ENCODE results near the gene PPP2R1A.

The PPP2R1A gene

GRCh38 chr19:52189735-52190486 is at the start of gene PPP2R1A:
TSS of gene PPP2R1A (plus strand) at chr19:52190052. CDS start at chr19:52190097, 45 bp downstream.
- DNase-seq = peak; percentile 100

DNA sequence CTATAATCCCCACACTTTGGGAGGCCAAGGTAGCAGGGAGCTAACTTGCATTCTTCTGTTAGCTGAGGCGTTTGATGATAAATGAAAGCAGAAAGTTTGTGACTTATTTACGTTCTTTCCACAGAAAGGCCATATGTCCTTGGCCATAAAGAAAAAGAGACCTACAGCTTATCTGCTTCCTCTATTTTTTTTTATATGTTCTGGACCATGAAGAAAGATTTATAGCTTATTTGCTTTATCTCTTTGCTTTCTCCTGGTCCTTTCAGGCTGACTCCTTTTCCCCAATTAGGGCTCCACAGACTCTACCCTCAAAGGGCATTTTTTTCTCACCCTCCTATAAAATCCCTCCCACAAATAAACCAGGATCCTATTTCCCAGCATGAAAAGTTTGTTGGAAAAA is 48.6 kb upstream of the PPP2R1A start:
- DNase-seq = no peak

- no peak for DNase-seq
These were observed 47.8 kb upstream of the PPP2R1A start for GRCh38 chr19:52142001-52142595.

- DNase-seq = no peak
These were observed 41.6 kb upstream of the PPP2R1A start for GRCh38 chr19:52148256-52148655.

DNA sequence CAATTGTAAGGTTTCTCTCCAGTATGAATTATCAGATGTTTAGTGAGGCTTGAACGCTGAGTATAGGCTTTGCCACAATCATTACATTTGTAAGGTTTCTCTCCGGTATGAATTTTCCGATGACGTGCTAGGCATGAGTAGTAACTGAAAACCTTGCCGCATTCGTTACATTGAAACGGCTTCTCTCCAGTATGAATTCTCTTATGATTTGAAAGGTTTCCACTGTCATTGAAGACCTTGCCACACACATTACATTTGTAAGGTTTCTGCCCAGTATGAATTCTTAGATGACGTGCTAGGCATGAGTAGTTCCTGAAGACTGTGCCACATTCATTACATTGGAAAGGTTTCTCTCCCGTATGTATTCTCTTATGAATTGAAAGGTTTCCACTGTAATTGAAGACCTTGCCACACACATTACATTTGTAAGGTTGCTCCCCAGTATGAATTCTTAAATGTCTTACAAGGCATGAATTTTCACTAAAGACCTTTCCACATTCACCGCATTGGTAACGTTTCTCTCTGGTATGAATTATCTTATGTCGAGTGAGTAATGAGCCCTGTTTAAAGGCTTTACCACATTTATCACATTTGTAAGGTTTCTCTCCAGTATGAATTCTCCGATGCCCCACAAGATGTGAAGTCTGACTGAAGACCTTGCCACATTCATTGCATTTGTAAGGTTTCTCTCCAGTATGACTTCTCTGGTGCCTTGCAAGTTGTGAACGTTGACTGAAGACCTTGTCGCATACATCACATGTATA is 34.1 kb upstream of the PPP2R1A start:
- no peak for DNase-seq

GRCh38 chr19:52170304-52170703 is 19.5 kb upstream of the PPP2R1A start:
- no peak for DNase-seq

DNA sequence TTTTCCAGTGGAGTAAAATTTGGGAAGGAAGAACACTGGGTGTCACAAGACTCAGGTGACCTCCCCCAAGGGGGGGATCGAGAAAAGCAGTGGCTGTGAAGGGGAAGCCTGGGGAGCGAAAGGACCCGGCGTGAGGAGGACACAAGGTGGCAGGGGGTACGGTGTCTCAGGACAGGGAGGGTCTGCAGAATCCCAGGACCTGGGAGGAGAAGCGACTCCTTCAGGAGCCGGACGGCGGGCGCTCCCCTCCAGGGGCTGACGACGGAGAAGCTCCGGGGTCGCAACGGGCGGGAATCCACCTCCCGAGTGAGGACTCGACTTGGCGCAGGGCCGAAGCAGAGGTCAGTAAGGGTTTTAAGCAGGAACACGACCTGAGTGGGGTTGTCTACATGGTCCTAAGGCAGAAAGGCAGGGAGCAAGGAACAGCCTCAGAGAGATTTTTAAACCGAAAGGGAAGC is 19.0 kb upstream of the PPP2R1A start:
- DNase-seq = no peak

DNA sequence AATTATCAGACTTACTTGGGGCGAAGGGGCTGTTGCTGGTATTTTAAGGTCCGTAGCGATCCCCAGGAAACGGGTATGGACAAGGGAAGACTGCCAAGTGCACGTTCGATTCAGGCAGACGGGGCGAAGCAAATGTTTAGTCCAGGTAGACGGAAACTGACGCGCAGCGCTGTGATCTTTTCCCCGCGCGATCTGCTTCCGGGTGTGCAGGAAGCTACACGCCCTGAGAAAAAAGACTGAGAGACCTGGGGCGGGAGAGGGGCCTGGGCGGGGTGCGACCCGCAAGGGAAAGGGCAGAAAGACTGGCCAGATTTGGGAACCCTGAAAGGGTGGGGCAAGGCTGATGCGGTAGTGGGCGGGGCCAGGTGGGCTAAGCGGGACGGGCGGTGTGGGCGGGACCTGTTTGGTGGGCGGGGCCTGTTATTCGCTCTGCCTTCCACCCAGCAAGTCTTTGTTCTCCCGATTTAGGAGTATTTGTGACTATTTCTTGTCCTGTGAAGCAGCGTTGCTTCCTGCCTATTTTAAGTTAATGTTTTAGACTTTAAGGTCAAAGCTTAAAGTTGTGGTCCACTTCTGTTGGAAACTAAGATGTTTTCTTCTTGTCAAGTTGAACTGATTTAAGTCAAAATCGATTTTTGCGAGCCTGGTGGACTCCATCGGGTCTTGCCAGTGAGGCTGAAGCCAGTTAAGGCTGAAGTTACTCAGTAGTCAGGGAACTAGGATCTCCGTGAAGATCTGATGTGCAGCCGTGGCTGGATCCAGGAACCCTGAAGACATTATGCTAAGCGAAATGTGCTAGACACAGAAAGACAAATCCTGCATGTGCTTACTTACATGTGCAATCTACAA is 18.3 kb upstream of the PPP2R1A start, which contains the start of gene ZNF836:
Gene ZNF836 (minus strand): TSS at position 301 of the 849 bp plus-strand sequence. CDS start 3,549 bp downstream, outside the sequence.
- peak; percentile 32 to 53 for DNase-seq

DNA sequence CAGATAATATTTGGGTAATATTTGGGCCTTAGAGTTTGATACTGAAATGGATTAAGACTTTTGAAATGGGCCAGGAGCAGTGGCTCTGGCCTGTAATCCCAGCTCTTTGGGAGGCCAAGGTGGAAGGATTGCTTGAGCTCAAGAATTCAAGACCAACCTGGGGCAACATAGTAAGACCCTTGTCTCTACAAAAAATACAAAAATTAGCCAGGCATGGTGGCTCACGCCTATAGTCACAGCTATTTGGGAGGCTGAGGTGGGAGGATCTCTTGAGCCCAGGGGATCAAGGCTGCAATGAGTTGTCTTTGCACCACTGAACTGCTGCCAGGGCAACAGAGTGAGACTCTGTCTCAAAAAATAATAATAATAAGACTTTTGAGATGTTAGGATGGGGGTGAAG is 17.5 kb upstream of the PPP2R1A start:
- no peak for DNase-seq

- DNase-seq = no peak
These were observed 13.3 kb upstream of the PPP2R1A start for GRCh38 chr19:52176574-52176973.

DNA sequence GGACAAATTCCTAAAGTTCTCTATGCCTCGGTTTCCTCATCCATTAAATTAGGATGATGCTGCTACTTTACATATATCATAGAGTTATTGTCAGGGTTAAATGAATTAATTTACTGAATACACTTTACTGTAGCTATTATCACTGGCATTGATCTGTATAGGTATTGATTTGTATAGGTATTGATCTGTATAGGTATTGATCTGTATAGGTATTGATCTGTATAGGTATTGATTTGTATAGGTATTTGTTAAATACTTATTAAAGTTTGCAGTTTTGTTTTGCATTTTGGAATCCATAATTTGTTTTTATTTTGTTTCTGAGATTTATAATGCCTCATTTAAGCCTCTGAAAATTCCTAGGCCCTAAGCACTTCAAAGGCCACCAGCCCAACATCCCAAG is 2.4 kb upstream of the PPP2R1A start:
- DNase-seq = no peak

DNA sequence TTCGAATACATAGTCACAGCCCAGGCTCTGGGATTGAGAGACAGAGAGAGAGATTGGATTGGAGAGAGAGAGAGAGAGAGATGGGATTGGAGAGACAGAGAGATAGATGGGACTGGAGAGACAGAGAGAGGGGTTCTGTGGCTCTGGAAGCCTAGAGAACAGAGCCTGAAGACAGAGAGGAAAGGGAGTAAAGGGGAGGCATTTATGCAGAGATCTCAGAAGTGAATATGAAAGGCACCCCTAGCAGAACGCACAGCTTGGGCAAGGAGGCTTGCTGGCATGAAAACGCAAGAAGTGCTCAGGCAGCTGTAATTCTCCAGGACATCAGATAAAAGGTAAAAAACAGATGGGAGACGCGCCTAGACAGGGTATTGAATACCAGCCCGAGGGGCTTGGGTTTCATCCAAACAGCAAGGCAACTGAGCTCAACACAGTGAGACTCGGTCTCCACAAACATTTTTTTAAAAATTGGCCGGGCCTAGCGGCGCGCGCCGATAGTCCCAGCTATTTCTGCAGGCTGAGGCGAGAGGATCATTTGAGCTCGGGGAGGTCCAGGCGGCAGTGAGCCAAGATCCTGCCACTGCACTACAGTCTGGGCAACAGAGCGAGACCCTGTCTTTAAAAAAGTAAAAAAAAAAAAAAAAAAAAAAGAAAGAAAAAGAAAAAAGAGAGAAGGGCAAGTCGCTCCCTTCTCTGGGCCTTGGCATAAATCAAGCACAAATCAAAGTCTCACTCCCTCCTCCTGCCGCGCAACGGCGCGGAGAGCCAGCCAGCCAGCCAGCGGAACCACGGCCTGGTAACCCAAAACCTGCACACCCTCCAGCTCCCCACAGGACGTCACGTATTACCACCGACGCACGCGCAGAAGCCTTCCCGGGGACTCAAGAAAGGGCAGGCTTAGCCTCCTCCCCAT is 774 bp upstream of the PPP2R1A start:
- peak in 1 of 2 experiments; percentile 43 for DNase-seq

DNA sequence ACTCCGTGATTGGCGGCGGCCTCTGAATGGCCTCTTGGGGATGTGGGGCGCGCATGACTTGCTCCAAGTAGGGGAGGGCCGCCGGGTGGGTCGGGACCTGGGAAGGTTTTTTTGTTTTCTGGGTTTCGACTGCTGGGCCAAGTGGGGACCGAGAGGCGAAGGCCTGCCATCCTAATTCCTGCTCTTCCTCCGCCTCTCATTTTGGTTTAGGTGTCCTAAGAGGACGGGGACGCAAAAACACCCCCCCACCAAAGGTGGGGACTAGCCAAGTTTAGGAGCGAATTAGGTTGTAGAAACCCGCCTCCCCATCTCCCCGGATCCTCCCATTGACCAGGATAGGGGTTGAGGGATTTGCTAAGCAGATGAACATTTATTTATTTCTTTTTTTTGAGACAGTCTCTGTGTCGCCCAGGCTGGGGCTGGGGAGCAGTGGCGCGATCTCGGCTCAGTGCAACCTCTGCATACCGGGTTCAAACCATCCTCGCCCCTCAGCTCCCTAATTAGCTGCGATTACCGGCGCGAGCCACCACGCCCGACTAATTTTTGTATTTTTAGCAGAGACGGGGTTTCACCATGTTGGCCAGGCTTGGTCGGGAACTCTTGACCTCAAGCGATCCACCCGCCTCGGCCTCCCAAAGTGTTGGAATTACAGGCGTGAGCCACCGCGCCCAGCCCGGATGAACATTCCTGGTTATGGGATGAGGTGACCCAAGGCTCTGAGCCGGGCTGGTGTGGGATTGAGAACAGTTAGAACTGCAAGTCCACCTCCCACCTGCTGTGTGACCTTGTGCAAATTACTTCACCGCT is 838 bp downstream of the PPP2R1A start:
- no peak for DNase-seq

- DNase-seq = no peak
These were observed 1.5 kb downstream of the PPP2R1A start for GRCh38 chr19:52191389-52191788.

GRCh38 chr19:52191951-52192350 is 2.1 kb downstream of the PPP2R1A start:
- DNase-seq = no peak

GRCh38 chr19:52196256-52196967 is 6.6 kb downstream of the PPP2R1A start:
- no peak for DNase-seq

DNA sequence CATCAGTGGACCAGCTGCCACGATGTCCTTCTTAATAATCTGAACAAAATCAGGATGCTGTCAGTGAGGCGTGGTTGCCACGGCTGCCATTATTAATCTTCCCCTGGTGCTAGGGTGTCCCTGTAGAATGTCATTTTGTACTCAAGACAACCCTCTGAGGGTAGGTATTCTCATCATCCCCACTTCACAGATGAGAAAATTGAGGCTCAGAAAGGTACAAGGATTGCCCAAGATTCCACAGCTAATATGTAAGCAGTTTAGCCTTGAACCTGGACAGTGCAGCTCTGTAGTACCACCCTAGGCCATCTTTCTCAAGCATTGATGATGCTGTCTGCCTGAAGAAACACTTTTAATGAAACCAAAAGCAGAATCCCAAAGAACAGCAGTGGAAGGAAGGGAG is 8.1 kb downstream of the PPP2R1A start:
- no peak for DNase-seq

GRCh38 chr19:52198678-52199077 is 8.8 kb downstream of the PPP2R1A start:
- no peak for DNase-seq

DNA sequence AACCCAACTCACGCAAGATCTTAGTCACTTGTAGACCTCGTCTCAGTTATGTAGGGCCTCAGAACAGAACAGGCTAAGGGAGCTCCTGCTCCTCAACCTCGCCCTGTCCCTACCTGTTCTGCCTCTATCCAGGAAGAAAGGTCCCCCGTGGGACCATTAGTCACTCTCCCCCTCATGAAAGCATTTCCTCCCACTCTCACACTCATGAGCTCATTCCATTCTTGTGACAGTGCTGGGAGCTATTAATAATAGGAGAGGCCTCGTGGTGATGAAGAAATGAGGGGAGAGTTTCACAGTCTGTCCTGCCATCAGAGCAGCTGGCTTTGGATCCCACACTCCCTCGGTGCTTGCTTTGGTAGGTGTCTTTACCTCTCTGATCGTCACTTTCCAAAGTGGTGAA is 10.2 kb downstream of the PPP2R1A start:
- DNase-seq = no peak
